GM12892 (cell line): ENCODE results near the gene TMEM54.

Source experiments
- POLR2A ChIP-seq: IDR thresholded peaks from 2 replicates; pipeline ENCODE4 v1.6.1; 2011; ENCODE audit warnings: low read depth, low read length, control low read depth
- POLR2AphosphoS5 ChIP-seq: IDR thresholded peaks from 2 replicates; pipeline ENCODE4 v1.6.1; 2011; ENCODE audit warnings: low read depth, low read length, control low read depth
- TAF1 ChIP-seq: IDR thresholded peaks from 2 replicates; pipeline ENCODE4 v1.6.1; 2011; ENCODE audit warnings: low read depth, mild to moderate bottlenecking, control low read depth, low read length, borderline replicate concordance

GRCh38 chr1:32948390-32948722 lies 47.2 kb upstream of the TMEM54 start:
- TF ChIP-seq POLR2A, result no peak
- TF ChIP-seq TAF1, result no peak
- no peak for TF ChIP-seq POLR2AphosphoS5
